ENCODE measurements around the gene RPTOR. TPM values are rescaled to one million over a fixed set of nuclear protein-coding genes. Genes with fewer than 3 reads are reported as not detected.

Gene RPTOR
- total RNA-seq: 10 to 100 TPM; 47.6 to 56.9 (median 55.4) TPM

GRCh38 chr17:80544655-80545498, at the start of gene RPTOR:
Gene RPTOR, plus strand, starts transcription at chr17:80544838. Its CDS starts 792 bp downstream, at chr17:80545630.
- TF ChIP-seq POLR2A (IDR thresholded peaks at IDR 0.05): peak; percentile 24 to 33
- peak in 1 of 5 experiments; percentile 12 for TF ChIP-seq CTCF (IDR thresholded peaks at IDR 0.05 in 4 of 5, conservative IDR thresholded peaks at IDR 0.05 in 1 of 5)
- H3K27ac ChIP-seq: peak within 1 kb of the TSS; percentile 84 to 89 (median 86)
- ATAC-seq: peak; percentile 95 to 97
- no peaks in the 10 kb centered on the region for H3K36me3 ChIP-seq
- in situ Hi-C loops (cut with MboI; ENCODE audit: low sequenced_read_pairs in 4 of 4) (no loop called here), intact Hi-C loops (cut with DNase I; ENCODE audit: low total_unique reads) (loop anchor here (10.0 kb wide), 2 partner anchors 90 to 250 kb away; no protein-coding TSS in a partner anchor)
- peaks cover 25 to 40% of the 10 kb centered on the region in 2 donors for H3K4me1 ChIP-seq
- H3K9me3 ChIP-seq: no peaks in the 10 kb centered on the region
- no peaks in the 10 kb centered on the region for H3K27me3 ChIP-seq
- peak within 1 kb of the TSS; percentile 72 to 98 (median 96) for H3K4me3 ChIP-seq
- peak; percentile 79 to 84 for DNase-seq

GRCh38 chr17:80497726-80498241, 46.9 kb upstream of the RPTOR start:
- Histone ChIP-seq H3K27me3 (peaks cover 17 to 18% (median 17%) of the 10 kb centered on the region in 3 donors), H3K36me3 (no peaks in the 10 kb centered on the region), H3K9me3 (no peaks in the 10 kb centered on the region), H3K27ac (no peak overlapping the region), H3K4me3 (peak overlapping the region in 2 of 4 donors; percentile 8 to 9), H3K4me1 (peaks cover 0 to 3% of the 10 kb centered on the region in 2 donors)
- ATAC-seq: no peak
- no peak for DNase-seq
- TF ChIP-seq POLR2A (IDR thresholded peaks at IDR 0.05) (no peak), CTCF (IDR thresholded peaks at IDR 0.05 in 4 of 5, conservative IDR thresholded peaks at IDR 0.05 in 1 of 5) (no peak)
- intact Hi-C loops (cut with DNase I; ENCODE audit: low total_unique reads) (no loop called here), in situ Hi-C loops (cut with MboI; ENCODE audit: low sequenced_read_pairs in 4 of 4) (no loop called here)

GRCh38 chr17:80498242-80498919, 46.3 kb upstream of the RPTOR start:
- peak overlapping the region; percentile 8 to 28 (median 14) for H3K4me3 ChIP-seq

More at GRCh38 chr17:80498242-80498919, 46.3 kb upstream of the RPTOR start:
- intact Hi-C loops (cut with DNase I; ENCODE audit: low total_unique reads) (no loop called here), in situ Hi-C loops (cut with MboI; ENCODE audit: low sequenced_read_pairs in 4 of 4) (no loop called here)
- Histone ChIP-seq H3K36me3 (no peaks in the 10 kb centered on the region), H3K27me3 (peaks cover 11 to 16% (median 14%) of the 10 kb centered on the region in 3 donors), H3K4me1 (peaks cover 0 to 3% of the 10 kb centered on the region in 2 donors), H3K27ac (no peak overlapping the region), H3K9me3 (no peaks in the 10 kb centered on the region)
- TF ChIP-seq CTCF (IDR thresholded peaks at IDR 0.05 in 4 of 5, conservative IDR thresholded peaks at IDR 0.05 in 1 of 5) (no peak), POLR2A (IDR thresholded peaks at IDR 0.05) (no peak)
- ATAC-seq: peak in 1 of 2 donors; percentile 18
- DNase-seq: peak in 1 of 2 donors; percentile 27

Measured in gastrocnemius medialis (tissue), 4 donors.